GM23248 (cell line): ENCODE results near the gene PDE12.

Source experiments
- EZH2 ChIP-seq: fragments of 200-600 bp; sonication (generic); IDR thresholded peaks from 2 replicates; pipeline ENCODE4 v1.6.1; 2018; ENCODE audit warnings: antibody characterized with exemption, mild to moderate bottlenecking; ENCODE audit not compliant: insufficient read depth, poor library complexity, severe bottlenecking
- EZH2phosphoT487 ChIP-seq: fragments of 200-600 bp; sonication (generic); IDR thresholded peaks from 2 replicates; pipeline ENCODE4 v1.6.1; 2018; ENCODE audit warnings: antibody characterized with exemption, moderate library complexity, mild to moderate bottlenecking, low read depth; ENCODE audit not compliant: insufficient read depth

DNA sequence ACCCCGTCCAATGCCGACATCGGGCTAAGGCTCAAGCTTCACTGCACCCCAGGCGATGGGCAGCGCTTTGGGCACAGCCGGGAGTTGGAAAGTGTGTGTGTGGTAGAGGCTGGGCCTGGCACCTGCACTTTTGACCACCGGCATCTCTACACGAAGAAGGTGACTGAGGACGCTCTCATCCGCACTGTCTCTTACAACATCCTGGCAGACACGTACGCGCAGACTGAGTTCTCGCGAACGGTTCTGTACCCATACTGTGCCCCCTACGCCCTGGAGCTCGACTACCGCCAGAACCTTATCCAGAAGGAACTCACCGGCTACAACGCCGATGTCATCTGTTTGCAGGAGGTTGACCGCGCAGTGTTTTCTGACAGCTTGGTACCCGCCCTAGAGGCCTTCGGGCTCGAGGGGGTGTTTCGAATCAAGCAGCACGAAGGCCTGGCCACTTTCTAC lies 1.0 kb downstream of the PDE12 start:
- TF ChIP-seq EZH2 (no peak), EZH2phosphoT487 (no peak)
